Esophagus (tissue), 2 donors: ENCODE results near the gene TBR1. TPM values are rescaled to one million over a fixed set of nuclear protein-coding genes. Genes with fewer than 3 reads are reported as not detected.

ENCODE experiments used
- H3K27ac ChIP-seq, 2 donors: one replicate each; pipeline ENCODE4 v1.5.1; 2013; ENCODE audit warnings: low read depth in 2 of 2, mild to moderate bottlenecking in 2 of 2, inconsistent platforms in 1 of 2, low read length in 1 of 2, moderate library complexity in 1 of 2
- H3K27me3 ChIP-seq, 2 donors: one replicate each; pipeline ENCODE4 v1.6.1; 2013; ENCODE audit warnings: low read length in 2 of 2, control low read depth in 1 of 2, mild to moderate bottlenecking in 1 of 2; ENCODE audit not compliant: insufficient read depth in 2 of 2, control insufficient read depth in 1 of 2
- H3K36me3 ChIP-seq, 2 donors: one replicate each; pipeline ENCODE4 v1.6.1; 2013; ENCODE audit warnings: low read length in 1 of 2; ENCODE audit not compliant: control insufficient read depth in 2 of 2, insufficient read depth in 2 of 2
- H3K4me1 ChIP-seq, 2 donors: one replicate each; pipeline ENCODE4 v1.6.1; 2013; ENCODE audit warnings: low read length in 1 of 2; ENCODE audit not compliant: control insufficient read depth in 2 of 2, insufficient read depth in 2 of 2
- H3K4me3 ChIP-seq, 2 donors: one replicate each; pipeline ENCODE4 v1.5.1; 2013; ENCODE audit warnings: low read length in 2 of 2, mild to moderate bottlenecking in 2 of 2, low read depth in 1 of 2, moderate library complexity in 1 of 2
- H3K9me3 ChIP-seq, 2 donors: one replicate each; pipeline ENCODE4 v1.6.1; 2013; ENCODE audit warnings: mild to moderate bottlenecking in 2 of 2, low read depth in 1 of 2, low read length in 1 of 2, moderate library complexity in 1 of 2; ENCODE audit not compliant: control insufficient read depth in 2 of 2, insufficient read depth in 1 of 2
- WGBS, 2 donors: extraction: QIAGEN DNeasy Blood & Tissue Kit; methylation state at CpG; one replicate each; pipeline ENCODE4 v1.1.7; 2013; 5-methylcytosine and 5-hydroxymethylcytosine counted together
- polyA plus RNA-seq, 2 donors: library from polyadenylated mRNA; stranded (reverse); fragments of 200-250 nt; gene quantifications; one replicate each; pipeline ENCODE4 v1.2.3, GENCODE V29; 2013
- donor health status: healthy with polysubstance abuse.
- donor health status: Bipolar disorder and iron deficiency.

The TBR1 gene
- polyA plus RNA-seq, 2 donors, result 0.02 TPM; not detected in 1

DNA sequence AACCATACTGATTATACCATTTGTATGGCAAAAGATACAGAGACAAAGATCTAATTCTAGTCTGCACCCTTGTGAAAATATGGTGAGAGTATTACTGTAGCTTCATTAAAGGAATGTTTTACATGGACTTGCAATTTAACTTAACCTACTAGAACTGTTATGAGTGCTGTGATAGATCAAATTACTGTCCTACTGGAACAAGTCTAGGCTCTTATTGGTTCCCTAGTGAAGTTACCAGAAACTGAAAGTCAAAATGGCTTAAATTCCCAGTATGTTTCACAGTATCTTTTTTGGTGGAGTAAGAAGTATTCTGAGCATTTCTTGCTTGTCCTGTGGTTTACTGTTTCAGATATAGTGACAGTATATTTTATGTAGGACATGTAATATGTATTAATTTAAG is 3.8 kb upstream of the TBR1 start:
- Histone ChIP-seq H3K27ac (no peak overlapping the region), H3K4me1 (peaks cover 7 to 13% of the 10 kb centered on the region in 2 donors), H3K9me3 (no peaks in the 10 kb centered on the region), H3K4me3 (no peak overlapping the region), H3K36me3 (peaks cover 0 to 2% of the 10 kb centered on the region in 2 donors), H3K27me3 (peaks cover 4 to 26% of the 10 kb centered on the region in 2 donors)

- peaks cover 7 to 17% of the 10 kb centered on the region in 2 donors for H3K4me1 ChIP-seq
- H3K27ac ChIP-seq, result no peak overlapping the region
- H3K9me3 ChIP-seq, result no peaks in the 10 kb centered on the region
- H3K4me3 ChIP-seq, result peak overlapping the region; percentile 47 to 57
- H3K27me3 ChIP-seq, result peaks cover 4 to 36% of the 10 kb centered on the region in 2 donors
- WGBS, 2 donors, result 6 to 7% methylated on average over 69 of the region's 69 CpGs
- H3K36me3 ChIP-seq, result peaks cover 0 to 2% of the 10 kb centered on the region in 2 donors
These were observed 1.8 kb upstream of the TBR1 start for GRCh38 chr2:161414042-161415033.

DNA sequence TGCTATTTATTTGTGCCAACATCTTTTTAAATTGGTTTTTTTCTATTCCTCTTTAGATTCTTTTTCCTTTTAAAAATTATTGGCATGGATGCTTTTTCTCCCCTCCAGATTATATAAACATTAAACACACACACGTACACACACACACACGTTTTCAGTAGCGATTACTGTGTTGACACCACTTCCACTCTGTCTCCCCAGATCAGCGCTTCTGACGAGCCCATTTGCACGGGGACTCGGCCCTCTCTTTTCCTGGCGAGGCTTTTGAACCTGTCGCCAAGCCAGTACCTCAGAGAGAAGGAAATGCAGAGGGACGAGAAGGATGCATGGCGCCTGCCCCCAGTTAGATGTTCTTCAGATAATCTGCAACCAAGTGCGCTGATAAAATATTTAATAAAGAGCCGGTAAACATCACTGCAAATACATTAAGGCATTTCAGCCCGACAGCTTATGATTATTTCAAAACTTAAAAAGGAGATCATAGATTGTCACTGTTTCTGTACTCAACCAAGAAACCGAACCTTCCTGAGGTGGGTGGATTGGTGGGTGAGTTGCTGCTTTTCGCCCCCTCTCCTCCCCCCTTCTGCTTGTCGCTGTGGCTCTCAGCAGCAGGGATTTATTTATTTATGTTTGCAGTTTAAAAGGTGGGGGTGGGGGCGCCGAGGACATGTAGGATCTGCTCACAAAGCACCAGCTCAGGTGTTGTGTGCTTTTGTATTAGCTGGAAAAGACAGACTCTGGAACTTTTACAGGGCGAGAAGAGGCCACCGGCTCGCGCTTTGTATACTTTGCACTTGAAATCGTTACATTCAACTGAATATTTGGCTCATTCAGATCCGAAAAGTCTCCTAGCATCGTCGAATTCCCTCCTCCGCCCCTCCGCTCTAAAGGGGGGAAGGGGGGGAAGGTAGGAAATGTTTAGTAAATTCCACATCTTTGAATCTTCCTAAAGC is 787 bp upstream of the TBR1 start:
- peaks cover 7 to 17% of the 10 kb centered on the region in 2 donors for H3K4me1 ChIP-seq

DNA sequence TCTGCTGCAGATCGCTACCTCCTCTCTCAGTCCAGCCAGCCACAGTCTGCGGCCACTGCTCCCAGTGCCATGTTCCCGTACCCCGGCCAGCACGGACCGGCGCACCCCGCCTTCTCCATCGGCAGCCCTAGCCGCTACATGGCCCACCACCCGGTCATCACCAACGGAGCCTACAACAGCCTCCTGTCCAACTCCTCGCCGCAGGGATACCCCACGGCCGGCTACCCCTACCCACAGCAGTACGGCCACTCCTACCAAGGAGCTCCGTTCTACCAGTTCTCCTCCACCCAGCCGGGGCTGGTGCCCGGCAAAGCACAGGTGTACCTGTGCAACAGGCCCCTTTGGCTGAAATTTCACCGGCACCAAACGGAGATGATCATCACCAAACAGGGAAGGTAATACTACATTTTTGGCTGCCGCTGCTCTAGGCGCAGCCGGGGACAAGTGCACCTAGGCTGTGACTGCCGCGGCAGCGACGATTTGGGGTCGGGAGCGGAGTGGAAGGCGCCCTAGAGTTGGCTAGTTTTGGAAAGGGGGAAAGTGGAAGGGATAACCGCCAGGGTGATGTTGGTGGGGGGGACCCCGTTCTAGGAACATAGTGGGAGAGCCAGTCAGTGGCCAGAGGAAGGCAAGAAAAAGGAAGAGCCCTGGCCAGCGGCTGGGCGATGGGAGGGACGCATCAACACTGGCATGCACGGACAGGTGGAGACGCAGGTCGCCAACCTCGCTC is 776 bp downstream of the TBR1 start:
- Histone ChIP-seq H3K27me3 (peaks cover 7 to 48% of the 10 kb centered on the region in 2 donors), H3K9me3 (no peaks in the 10 kb centered on the region), H3K27ac (no peak overlapping the region), H3K4me3 (no peak overlapping the region), H3K36me3 (no peaks in the 10 kb centered on the region), H3K4me1 (peaks cover 7 to 17% of the 10 kb centered on the region in 2 donors)
- 8% methylated on average over 41 of the region's 41 CpGs for WGBS, 2 donors

More for the DNA sequence above, 787 bp upstream of the TBR1 start:
- Histone ChIP-seq H3K36me3 (peaks cover 0 to 2% of the 10 kb centered on the region in 2 donors), H3K27me3 (peaks cover 4 to 37% of the 10 kb centered on the region in 2 donors), H3K27ac (no peak overlapping the region), H3K4me3 (peak overlapping the region in 1 of 2 donors; percentile 57), H3K9me3 (no peaks in the 10 kb centered on the region)
- WGBS, 2 donors, result 7 to 12% methylated on average over 29 of the region's 29 CpGs

DNA sequence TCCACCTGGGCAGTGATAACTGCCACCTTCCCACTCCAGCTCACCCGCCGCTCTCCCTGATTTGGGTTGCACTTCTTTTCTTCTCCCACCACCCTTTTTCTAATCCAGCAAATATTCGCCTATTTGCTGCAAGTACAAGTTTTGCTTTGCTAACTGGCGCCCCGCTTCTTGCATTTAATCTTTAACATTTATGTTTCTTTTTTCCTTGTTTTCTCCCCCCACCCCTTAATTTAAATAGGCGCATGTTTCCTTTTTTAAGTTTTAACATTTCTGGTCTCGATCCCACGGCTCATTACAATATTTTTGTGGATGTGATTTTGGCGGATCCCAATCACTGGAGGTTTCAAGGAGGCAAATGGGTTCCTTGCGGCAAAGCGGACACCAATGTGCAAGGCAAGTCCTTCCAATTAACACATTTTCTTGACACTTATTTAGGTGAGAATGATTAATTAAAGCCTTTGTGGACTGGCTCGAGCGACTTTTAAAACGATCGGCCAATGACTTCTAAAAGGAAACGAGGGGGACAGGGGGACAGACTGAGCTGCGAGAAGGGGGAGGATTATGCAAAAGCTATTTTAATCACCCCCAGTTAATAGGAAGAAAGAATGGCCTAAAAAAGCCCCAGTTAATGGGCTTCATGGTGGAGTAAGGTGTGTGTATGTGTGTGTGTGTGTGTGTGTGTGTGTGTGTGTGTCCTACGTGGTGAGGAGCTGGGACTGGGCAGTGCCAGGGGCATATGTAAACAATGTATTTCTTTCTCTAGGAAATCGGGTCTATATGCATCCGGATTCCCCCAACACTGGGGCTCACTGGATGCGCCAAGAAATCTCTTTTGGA is 1.6 kb downstream of the TBR1 start:
- H3K36me3 ChIP-seq, result no peaks in the 10 kb centered on the region
- no peak overlapping the region for H3K4me3 ChIP-seq
- peaks cover 7 to 17% of the 10 kb centered on the region in 2 donors for H3K4me1 ChIP-seq
- peaks cover 7 to 52% of the 10 kb centered on the region in 2 donors for H3K27me3 ChIP-seq
- no peaks in the 10 kb centered on the region for H3K9me3 ChIP-seq
- whole genome bisulfite sequencing, 2 donors, result 14 to 21% methylated on average over 21 of the region's 21 CpGs
- H3K27ac ChIP-seq, result no peak overlapping the region

GRCh38 chr2:161418275-161418714 is 2.2 kb downstream of the TBR1 start:
- H3K9me3 ChIP-seq, result peaks cover 0 to 1% of the 10 kb centered on the region in 2 donors
- H3K4me3 ChIP-seq, result no peak overlapping the region
- H3K36me3 ChIP-seq, result no peaks in the 10 kb centered on the region
- H3K4me1 ChIP-seq, result peaks cover 9 to 19% of the 10 kb centered on the region in 2 donors
- H3K27me3 ChIP-seq, result peaks cover 7 to 58% of the 10 kb centered on the region in 2 donors
- H3K27ac ChIP-seq, result no peak overlapping the region
- WGBS, 2 donors, result 6% methylated on average over 15 of the region's 15 CpGs

- Histone ChIP-seq H3K4me1 (peaks cover 15 to 25% of the 10 kb centered on the region in 2 donors), H3K27ac (no peak overlapping the region), H3K27me3 (peaks cover 7 to 61% of the 10 kb centered on the region in 2 donors), H3K36me3 (no peaks in the 10 kb centered on the region), H3K4me3 (no peak overlapping the region), H3K9me3 (peaks cover 0 to 5% of the 10 kb centered on the region in 2 donors)
- 6 to 7% methylated on average over 47 to 49 of the region's 49 CpGs for WGBS, 2 donors
These were observed 2.9 kb downstream of the TBR1 start for GRCh38 chr2:161418715-161419637.
